ENCODE data around the gene CBY2.

Gene CBY2

DNA sequence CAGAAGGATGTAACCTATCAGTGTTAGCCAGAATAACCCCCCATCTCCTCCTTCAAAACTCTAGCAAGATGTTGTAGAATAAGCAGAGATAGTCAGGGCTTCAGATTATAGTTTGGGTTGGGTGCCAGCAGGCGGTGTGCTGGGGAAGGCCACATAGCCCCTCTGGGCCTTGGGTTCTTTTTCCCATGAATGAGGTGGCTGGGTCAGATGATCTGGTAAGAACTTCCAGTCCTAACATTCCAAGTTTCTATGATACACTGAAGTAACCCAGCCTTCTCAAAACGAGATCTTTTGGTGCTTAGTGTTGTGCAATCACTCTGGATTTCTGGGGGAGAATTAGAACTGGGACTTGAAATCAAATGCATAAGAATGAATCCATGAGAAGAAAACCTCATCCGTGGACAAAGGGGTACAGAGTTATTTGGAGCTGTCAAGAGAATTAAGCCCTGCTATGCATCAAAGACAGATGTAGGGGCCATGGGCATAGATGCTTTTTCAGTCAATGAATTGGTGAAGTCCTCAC, 810 bp downstream of the CBY2 start:
- no peak for DNase-seq (ENCODE audit: low read depth)

DNA sequence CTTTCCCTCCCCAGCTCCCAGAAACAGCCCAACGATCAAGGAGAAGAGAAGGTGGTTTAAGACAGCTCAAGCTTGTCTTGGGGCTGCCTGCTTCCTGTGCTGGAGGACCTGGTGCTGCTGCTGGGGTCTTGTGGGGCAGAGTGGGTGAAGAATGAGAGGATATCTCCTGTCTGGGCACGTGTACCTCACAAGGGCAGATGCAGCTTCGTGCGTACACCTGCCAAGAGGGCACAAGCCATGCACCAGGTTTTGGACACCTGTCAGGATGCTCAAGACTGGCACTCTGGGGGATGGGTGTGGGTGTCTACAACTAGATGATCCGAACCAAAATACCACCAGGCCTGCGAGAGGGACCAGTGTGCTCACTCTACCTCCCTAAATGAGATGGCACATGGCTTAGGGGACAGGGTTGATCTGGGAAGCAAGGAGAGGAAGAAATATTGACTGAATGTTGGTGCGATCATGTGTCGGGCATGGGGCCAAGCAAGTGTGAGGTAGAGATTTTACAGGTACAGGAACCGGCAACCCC, 2.2 kb downstream of the CBY2 start:
- no peak for DNase-seq (ENCODE audit: low read depth)

GRCh38 chr13:45704854-45705695, 3.0 kb downstream of the CBY2 start:
- DNase-seq (ENCODE audit: low read depth), result no peak

DNA sequence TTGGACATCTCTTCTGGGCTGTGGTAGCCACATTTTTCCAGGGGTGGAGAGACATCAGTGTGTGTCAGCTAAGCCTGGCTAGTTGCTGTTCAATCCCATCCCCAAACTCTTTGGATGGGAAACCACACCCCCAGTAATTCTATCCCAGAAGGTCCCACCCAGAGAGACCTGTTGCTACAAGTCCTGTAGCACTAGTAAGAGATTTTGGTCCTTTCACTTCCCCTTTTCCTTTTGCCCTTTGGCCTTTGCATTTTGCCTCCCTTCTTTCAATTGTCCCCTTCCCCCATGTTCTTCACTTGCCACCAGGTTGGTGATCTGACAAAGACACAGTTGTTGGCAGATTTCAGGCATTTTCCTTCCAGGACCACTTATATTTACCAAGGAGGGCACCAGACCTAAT, 3.8 kb downstream of the CBY2 start:
- no peak for DNase-seq (ENCODE audit: low read depth)

DNA sequence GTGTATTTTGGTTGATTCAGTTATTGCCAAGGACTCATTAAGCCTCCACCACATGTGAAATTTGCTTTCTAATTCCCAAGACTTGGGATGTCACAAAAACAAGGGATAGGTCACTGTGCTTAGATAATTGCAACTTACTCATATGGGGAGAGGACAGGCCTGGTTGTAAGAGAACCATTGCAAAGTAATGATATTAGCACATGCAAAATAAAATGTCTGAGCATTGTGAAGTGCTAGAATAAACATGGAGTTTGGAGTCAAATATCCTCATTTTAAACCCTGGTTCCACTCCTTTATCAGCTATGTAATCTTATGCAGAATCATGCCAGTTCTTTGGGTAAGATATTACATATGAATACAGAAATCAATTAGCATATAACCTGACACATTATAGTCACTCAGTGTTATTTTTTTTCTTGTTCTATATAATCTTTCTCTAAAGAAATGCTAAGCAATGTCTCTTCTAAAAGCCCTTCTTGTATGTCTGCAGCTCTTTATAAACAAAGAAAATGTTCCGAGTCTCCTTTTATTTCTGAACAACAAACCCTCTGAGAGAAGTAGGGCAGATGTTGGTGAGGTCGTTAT, 5.5 kb downstream of the CBY2 start:
- DNase-seq (ENCODE audit: low read depth), result no peak

- no peak for DNase-seq (ENCODE audit: low read depth)
Measured at GRCh38 chr13:45711951-45712350, 9.8 kb downstream of the CBY2 start.

- DNase-seq (ENCODE audit: low read depth), result no peak
Measured at GRCh38 chr13:45713106-45713690, 11.1 kb downstream of the CBY2 start.

- DNase-seq (ENCODE audit: low read depth), result no peak
Measured at GRCh38 chr13:45713721-45714120, 11.6 kb downstream of the CBY2 start.

- no peak for DNase-seq (ENCODE audit: low read depth)
Measured at GRCh38 chr13:45714170-45714569, 12.1 kb downstream of the CBY2 start.

- no peak for DNase-seq (ENCODE audit: low read depth)
Measured at GRCh38 chr13:45715351-45715750, 13.2 kb downstream of the CBY2 start.

DNA sequence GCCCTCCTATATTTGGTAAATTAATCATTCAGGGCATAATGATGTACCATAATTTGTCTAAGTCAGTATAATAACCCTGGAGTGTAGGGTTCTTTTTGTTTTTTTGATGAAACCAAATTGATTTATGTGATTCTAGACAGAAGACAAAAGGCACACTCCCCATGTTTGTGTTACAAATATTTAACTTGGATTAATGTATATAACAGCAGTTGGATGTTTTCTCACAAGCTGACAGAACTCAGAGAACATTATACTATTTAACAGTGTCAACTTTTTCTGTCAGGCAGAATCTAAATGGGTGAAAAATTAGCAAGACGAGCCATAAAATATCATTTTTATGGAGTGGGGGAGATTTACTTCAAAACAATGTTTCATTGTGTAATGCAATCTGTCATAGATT, 15.2 kb downstream of the CBY2 start:
- no peak for DNase-seq (ENCODE audit: low read depth)

DNA sequence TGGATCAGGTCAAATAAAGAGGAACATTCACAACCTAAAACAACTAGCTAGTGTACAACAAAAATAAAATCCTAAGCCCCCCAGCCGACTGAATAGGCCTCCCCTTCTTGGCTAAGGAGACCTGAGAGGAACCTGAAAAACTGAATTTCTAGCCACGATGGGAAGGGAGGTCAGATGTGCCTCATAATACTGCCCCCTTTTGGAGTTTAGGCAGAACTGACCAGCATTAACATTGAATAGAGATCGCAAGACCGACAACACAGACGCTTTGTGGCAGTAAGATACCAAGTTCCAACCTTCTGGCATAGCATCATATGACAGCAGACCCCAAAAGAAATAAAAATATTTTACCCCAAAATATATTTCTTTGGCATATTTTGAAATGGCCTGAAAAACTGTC, 15.9 kb downstream of the CBY2 start:
- DNase-seq (ENCODE audit: low read depth), result no peak

DNA sequence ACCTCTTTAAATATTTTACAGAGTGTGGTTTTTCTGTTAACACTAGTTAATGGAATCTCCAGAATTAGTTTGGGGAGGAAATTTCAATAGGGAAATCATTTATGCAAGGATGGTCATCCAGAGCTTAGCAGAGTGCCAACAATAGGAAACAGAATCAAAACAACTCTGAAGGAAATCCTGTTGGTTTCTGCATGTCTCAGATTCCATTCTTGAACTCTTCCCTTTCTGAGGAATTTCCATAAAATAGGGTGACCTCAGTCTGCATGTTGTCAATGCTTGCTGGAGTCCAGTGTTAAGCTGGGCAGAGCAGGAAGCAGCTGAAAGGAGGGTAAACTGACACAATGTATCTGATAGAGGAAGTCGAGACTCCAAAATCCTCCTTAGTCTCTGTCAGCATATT, 16.9 kb downstream of the CBY2 start:
- no peak for DNase-seq (ENCODE audit: low read depth)

DNA sequence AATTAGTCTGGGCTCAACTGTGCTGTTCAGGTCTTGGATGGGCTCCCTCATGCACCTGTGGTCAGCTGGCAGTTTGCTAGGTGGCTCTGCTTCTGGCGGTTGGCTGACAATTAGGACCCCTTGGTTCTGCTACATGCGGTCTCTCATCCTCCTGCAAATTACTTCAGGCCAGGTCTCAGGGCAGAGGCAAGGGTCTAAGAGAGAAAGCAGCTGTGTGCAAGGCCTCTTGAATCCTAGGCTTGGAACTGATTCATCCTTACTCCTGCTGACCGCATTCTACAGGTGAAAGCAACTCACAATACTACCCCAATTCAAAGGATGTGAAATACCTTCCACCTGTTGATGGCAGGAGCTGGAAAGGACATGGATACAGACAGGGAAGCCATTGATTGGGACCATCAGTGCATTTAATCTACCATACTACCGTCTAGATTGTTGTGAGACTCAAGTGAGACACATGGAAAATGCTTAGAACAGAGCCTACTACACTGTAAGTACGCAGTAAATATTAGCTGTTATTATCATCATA, 19.1 kb downstream of the CBY2 start:
- DNase-seq (ENCODE audit: low read depth), result no peak

- DNase-seq (ENCODE audit: low read depth), result no peak
Measured at GRCh38 chr13:45723798-45724197, 21.7 kb downstream of the CBY2 start.

- DNase-seq (ENCODE audit: low read depth), result no peak
Measured at GRCh38 chr13:45728759-45729158, 26.6 kb downstream of the CBY2 start.

DNA sequence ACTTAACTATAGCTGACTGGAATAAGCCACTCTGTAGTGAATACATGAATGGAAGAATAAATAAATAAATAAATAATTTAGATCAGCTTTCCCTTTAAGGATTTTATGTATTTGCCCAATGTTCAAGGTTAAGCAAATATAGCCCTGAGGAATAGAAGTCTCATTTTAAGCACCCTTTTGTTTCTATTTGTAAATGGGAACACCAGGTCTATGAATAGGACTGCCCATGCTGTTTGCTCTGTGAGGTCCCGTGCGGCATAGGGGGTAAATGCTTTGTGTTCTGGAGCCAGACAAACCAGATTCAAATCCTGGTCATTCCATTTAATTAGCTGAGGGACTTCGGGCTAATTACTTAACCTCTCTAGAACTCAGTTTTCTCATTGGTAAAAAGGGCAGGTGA, 29.3 kb downstream of the CBY2 start:
- no peak for DNase-seq (ENCODE audit: low read depth)

DNA sequence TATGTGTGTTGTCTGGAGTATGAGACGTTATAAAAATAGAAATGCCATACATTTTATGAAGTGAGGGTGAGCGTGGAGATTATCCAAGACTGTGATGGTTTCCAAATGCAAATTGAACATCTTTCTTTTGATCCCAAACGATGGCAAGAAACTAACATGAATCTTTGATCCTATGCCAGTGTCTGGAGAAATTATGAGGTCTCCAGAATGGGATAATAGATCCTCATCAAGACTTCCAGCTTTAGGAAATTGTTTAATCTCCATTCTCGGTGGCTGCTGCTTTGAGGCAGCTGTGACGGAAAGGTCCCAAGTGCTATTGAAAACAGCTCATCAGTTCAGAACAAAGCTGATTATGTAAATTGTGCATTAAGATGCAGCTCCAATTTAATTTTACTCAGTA, 30.8 kb downstream of the CBY2 start:
- no peak for DNase-seq (ENCODE audit: low read depth)

DNA sequence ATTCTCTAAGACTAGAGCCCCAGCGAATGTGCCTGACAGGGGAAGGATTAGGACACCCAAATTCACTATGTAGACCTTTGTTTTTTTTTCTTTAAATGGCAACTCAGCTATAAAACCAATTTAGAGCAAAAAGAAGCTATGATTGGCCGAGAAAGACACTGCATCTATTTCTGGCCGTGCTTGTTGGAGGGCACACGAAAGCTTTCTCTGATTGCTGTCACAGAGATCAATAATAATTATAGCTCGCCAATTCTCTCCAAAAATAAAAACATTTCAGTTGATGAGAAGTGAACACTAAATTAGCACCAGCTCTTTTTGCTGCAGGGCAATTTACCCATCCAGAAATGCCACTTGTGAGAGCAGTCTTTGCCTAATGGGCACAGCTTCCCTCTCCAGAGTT, 31.2 kb downstream of the CBY2 start:
- no peak for DNase-seq (ENCODE audit: low read depth)

- no peak for DNase-seq (ENCODE audit: low read depth)
Measured at GRCh38 chr13:45737571-45738017, 35.5 kb downstream of the CBY2 start.

DNA sequence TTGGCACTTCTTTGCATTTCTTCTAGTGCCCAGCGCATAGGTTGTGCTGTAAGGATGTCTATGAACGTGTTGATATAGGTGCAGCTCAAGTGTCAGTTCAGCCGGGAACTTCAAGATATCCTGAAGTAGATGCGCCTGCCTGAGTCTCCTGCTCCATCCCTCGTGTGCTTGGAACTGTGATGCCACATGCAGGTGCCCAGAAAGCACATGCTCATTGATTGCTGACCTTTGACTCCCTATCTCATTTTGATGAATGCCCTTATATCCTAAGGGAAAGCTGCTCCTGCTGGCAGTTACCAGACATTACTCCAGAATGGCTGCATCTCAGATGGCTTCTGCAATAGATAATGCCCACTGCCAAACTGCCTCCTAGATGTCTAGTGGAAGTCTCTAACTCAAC, 40.9 kb downstream of the CBY2 start:
- DNase-seq (ENCODE audit: low read depth), result no peak

GRCh38 chr13:45744979-45745378, 42.9 kb downstream of the CBY2 start:
- DNase-seq (ENCODE audit: low read depth), result no peak

DNA sequence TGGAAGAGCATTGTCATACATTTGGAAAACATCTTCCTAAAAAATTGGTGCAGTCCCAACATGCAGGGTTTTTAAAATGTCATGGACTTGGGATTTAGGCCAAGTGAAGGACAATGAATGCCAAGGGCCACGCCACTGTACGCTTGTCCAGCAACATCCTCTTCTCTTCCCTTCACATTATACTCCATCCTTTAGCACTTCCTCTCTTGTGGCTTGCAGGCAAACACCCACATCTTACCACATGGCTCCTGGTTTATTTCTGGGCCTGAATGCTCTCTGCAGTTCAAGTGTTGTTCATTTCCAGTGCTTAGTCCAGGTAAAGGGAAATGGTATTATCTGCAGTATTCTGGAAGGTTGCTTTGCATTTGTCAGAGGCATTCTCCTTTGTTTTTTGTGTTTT, 45.0 kb downstream of the CBY2 start:
- DNase-seq (ENCODE audit: low read depth), result no peak
